HCT116 (cell line): Measurements from ENCODE around the gene TENT5D. TPM values are rescaled to one million over a fixed set of nuclear protein-coding genes. Genes with fewer than 3 reads are reported as not detected.
A peak's percentile ranks its signal among the peaks of the same experiment; 100 is the strongest.

Experiments used
- ATAC-seq: fragments of 200-7000 bp; cut with Tn5 transposase; 2 replicates; pipeline ENCODE4 v1.9.1; 2020; ENCODE audit warnings: mild to moderate bottlenecking, moderate library complexity
- BruUV-seq: library from RNA; stranded (reverse); fragments of 400-500 nt; replicated peaks from 2 replicates; lab custom pipeline; 2021; lab: Mats Ljungman, UMichigan
- CTCF ChIA-PET: fragments of 300-600 bp; sonication (Branson Sonifier 250); formaldehyde crosslinking; loops from one replicate; lab custom pipeline; 2021; ENCODE audit warnings: antibody characterized with exemption; lab: Charles Lee
- POLR2A ChIA-PET: fragments of 300-600, 350-600 bp; sonication (Branson Sonifier 250); formaldehyde crosslinking; loops from one replicate; lab custom pipeline; 2021; ENCODE audit warnings: antibody characterized with exemption; lab: Charles Lee
- RAD21 ChIA-PET, 2 experiments: fragments of 300-600 bp; sonication (Branson Sonifier 250); formaldehyde crosslinking; loops; one replicate each; lab custom pipeline; 2023; ENCODE audit warnings: low total read pairs in 2 of 2; ENCODE audit not compliant: uncharacterized antibody in 2 of 2, unreplicated experiment in 2 of 2, low non-redundant PET in 1 of 2; lab: Charles Lee
- DNase-seq: peaks from one replicate; pipeline ENCODE4 v3.0.0-alpha.2; 2010; ENCODE audit warnings: low read depth, low spot score
- H2AFZ ChIP-seq: fragments of 200-600 bp; shearing (Covaris generic), sonication (generic); 2 replicates; pipeline ENCODE4 v1.6.1; 2017; ENCODE audit warnings: low read depth, mixed run types, mixed read lengths, antibody characterized with exemption, low read length; ENCODE audit not compliant: poor library complexity, severe bottlenecking
- H3K27ac ChIP-seq: 2 replicates; pipeline ENCODE4 v1.5.1; 2012; ENCODE audit warnings: low read depth, low read length
- H3K27me3 ChIP-seq: fragments of 200-600 bp; sonication (generic); 2 replicates; pipeline ENCODE4 v1.6.1; 2016; ENCODE audit warnings: mixed run types, low read length, mixed read lengths; ENCODE audit not compliant: insufficient read depth
- H3K36me3 ChIP-seq, 2 experiments: fragments of 200-500 bp in 1 of 2; fragments of 200-600 bp in 1 of 2; sonication (Bioruptor generic) in 1 of 2; sonication (generic) in 1 of 2; 2 replicates each; pipeline versions ENCODE4 v1.5.1 to v1.6.1; 2014 to 2016; ENCODE audit warnings: low read length in 2 of 2, inconsistent platforms in 1 of 2, mixed read lengths in 1 of 2, mixed run types in 1 of 2; ENCODE audit not compliant: insufficient read depth in 2 of 2, control insufficient read depth in 1 of 2
- H3K4me1 ChIP-seq, 2 experiments: fragments of 200-600 bp in 1 of 2; sonication (generic) in 1 of 2; 2 replicates each; pipeline versions ENCODE4 v1.5.1 to v1.6.1; 2012 to 2017; ENCODE audit warnings: low read length in 2 of 2, inconsistent platforms in 1 of 2, mild to moderate bottlenecking in 1 of 2, mixed read lengths in 1 of 2, mixed run types in 1 of 2, moderate library complexity in 1 of 2; ENCODE audit not compliant: insufficient read depth in 2 of 2, control insufficient read depth in 1 of 2
- H3K4me2 ChIP-seq: fragments of 200-600 bp; sonication (generic); 2 replicates; pipeline ENCODE4 v1.6.1; 2017; ENCODE audit warnings: mixed run types, low read length, mixed read lengths
- H3K4me3 ChIP-seq, 2 experiments: fragments of 200-600 bp in 1 of 2; sonication (generic) in 1 of 2; replicated peaks in 1 of 2; 2 replicates each; pipeline ENCODE4 v1.5.1; 2011 to 2016; ENCODE audit warnings: low read length in 2 of 2, control low read depth in 1 of 2, low read depth in 1 of 2, mild to moderate bottlenecking in 1 of 2, mixed read lengths in 1 of 2, mixed run types in 1 of 2
- H3K79me2 ChIP-seq: fragments of 200-600 bp; sonication (generic); 2 replicates; pipeline ENCODE4 v1.6.1; 2017; ENCODE audit warnings: mild to moderate bottlenecking, mixed run types, low read length, moderate library complexity, mixed read lengths; ENCODE audit not compliant: insufficient read depth
- H3K9ac ChIP-seq: fragments of 200-600 bp; sonication (generic); 2 replicates; pipeline ENCODE4 v1.6.1; 2016; ENCODE audit warnings: low read length, mixed read lengths
- H3K9me2 ChIP-seq: fragments of 200-600 bp; sonication (generic), shearing (Covaris generic); 2 replicates; pipeline ENCODE4 v1.6.1; 2017; ENCODE audit warnings: mixed run types, mild to moderate bottlenecking, moderate library complexity; ENCODE audit not compliant: insufficient read depth
- H3K9me3 ChIP-seq, 2 experiments: fragments of 200-500 bp in 1 of 2; fragments of 200-600 bp in 1 of 2; sonication (Bioruptor generic) in 1 of 2; sonication (generic) in 1 of 2; 2 replicates each; pipeline ENCODE4 v1.6.1; 2014 to 2017; ENCODE audit warnings: low read length in 2 of 2, mixed read lengths in 2 of 2, inconsistent platforms in 1 of 2, low read depth in 1 of 2, mild to moderate bottlenecking in 1 of 2, mixed run types in 1 of 2, moderate library complexity in 1 of 2; ENCODE audit not compliant: control insufficient read depth in 1 of 2, insufficient read depth in 1 of 2
- H4K20me1 ChIP-seq: fragments of 200-600 bp; sonication (generic), shearing (Covaris generic); 2 replicates; pipeline ENCODE4 v1.6.1; 2017; ENCODE audit warnings: mixed run types, mild to moderate bottlenecking, moderate library complexity; ENCODE audit not compliant: insufficient read depth
- CTCF ChIP-seq, 3 experiments: fragments of 200-600 bp in 1 of 3; sonication (generic) in 1 of 3; IDR thresholded peaks in 2 of 3; conservative IDR thresholded peaks in 1 of 3; 2 replicates each; pipeline ENCODE4 v1.5.1; 2012 to 2017; ENCODE audit warnings: low read depth in 2 of 3, low read length in 2 of 3, antibody characterized with exemption in 1 of 3, borderline replicate concordance in 1 of 3, control low read depth in 1 of 3, mild to moderate bottlenecking in 1 of 3, mixed read lengths in 1 of 3, mixed run types in 1 of 3, moderate library complexity in 1 of 3; ENCODE audit not compliant: insufficient read depth in 1 of 3
- REST ChIP-seq: IDR thresholded peaks from 2 replicates; pipeline ENCODE4 v1.6.1; 2012; ENCODE audit warnings: low read depth
- intact Hi-C: fragments of 100-400 bp; cut with micrococcal nuclease; formaldehyde crosslinking; loops from 2 replicates; pipeline ENCODE4 v1.10.0; 2022
- total RNA-seq: library from RNA; stranded (reverse); gene quantifications from one replicate; pipeline ENCODE4 v1.2.1, GENCODE V29; 2021; ENCODE audit not compliant: unreplicated experiment

TENT5D gene
- total RNA-seq, 1 experiment from 2014 or later = not detected

GRCh38 chrX:80430826-80431504 lies 10.7 kb downstream of the TENT5D start:
- Histone ChIP-seq H4K20me1 (no peaks in the 10 kb centered on the region), H3K36me3 (no peaks in the 10 kb centered on the region), H3K27me3 (no peaks in the 10 kb centered on the region), H3K9me3 (no peaks in the 10 kb centered on the region), H3K9ac (no peak overlapping the region), H3K4me1 (no peaks in the 10 kb centered on the region), H3K9me2 (no peaks in the 10 kb centered on the region), H3K79me2 (no peaks in the 10 kb centered on the region), H3K27ac (no peak overlapping the region), H2AFZ (no peak overlapping the region), H3K4me3 (no peak overlapping the region), H3K4me2 (no peak overlapping the region)
- DNase-seq = no peak
- RAD21 ChIA-PET = no interaction called here
- no peak for ATAC-seq
- TF ChIP-seq CTCF (IDR thresholded peaks at IDR 0.05 in 2 of 3, conservative IDR thresholded peaks at IDR 0.05 in 1 of 3; ENCODE audit: borderline replicate concordance in 1 of 3, insufficient read depth in 1 of 3, low read depth in 2 of 3, low read length in 2 of 3) (peak in 2 of 3 experiments; percentile 8 to 35; a peak in 1 of 6 replicates), REST (no peak)
- intact Hi-C loops = no loop called here
- no TSS peak for BruUV-seq
- CTCF ChIA-PET = no interaction called here
- POLR2A ChIA-PET = no interaction called here
